Measurements from ENCODE around the gene ADGRE2.

Gene ADGRE2

GRCh38 chr19:14748601-14749000 is 29.8 kb downstream of the ADGRE2 start:
- DNase-seq (ENCODE audit: low read depth in 3 of 3, low spot score in 1 of 3), result no peak

- no peak for DNase-seq (ENCODE audit: low read depth in 3 of 3, low spot score in 1 of 3)
Observed at GRCh38 chr19:14746886-14747285, 31.5 kb downstream of the ADGRE2 start.

- no peak for DNase-seq (ENCODE audit: low read depth in 3 of 3, low spot score in 1 of 3)
Observed at GRCh38 chr19:14735915-14736314, 42.4 kb downstream of the ADGRE2 start.

GRCh38 chr19:14733574-14733973 is 44.8 kb downstream of the ADGRE2 start:
- no peak for DNase-seq (ENCODE audit: low read depth in 3 of 3, low spot score in 1 of 3)

- no peak for DNase-seq (ENCODE audit: low read depth in 3 of 3, low spot score in 1 of 3)
Observed at GRCh38 chr19:14732510-14732909, 45.9 kb downstream of the ADGRE2 start.

GRCh38 chr19:14731200-14731599 is 47.2 kb downstream of the ADGRE2 start:
- no peak for DNase-seq (ENCODE audit: low read depth in 3 of 3, low spot score in 1 of 3)

GRCh38 chr19:14728595-14728994 is 49.8 kb downstream of the ADGRE2 start:
- DNase-seq (ENCODE audit: low read depth in 3 of 3, low spot score in 1 of 3), result no peak

GRCh38 chr19:14722127-14722526 is 56.2 kb downstream of the ADGRE2 start:
- DNase-seq (ENCODE audit: low read depth in 3 of 3, low spot score in 1 of 3), result no peak

GRCh38 chr19:14719162-14719561 is 59.2 kb downstream of the ADGRE2 start:
- DNase-seq (ENCODE audit: low read depth in 3 of 3, low spot score in 1 of 3), result no peak

- no peak for DNase-seq (ENCODE audit: low read depth in 3 of 3, low spot score in 1 of 3)
Observed at GRCh38 chr19:14718522-14719116, 59.7 kb downstream of the ADGRE2 start.

GRCh38 chr19:14715841-14716240 is 62.5 kb downstream of the ADGRE2 start:
- DNase-seq (ENCODE audit: low read depth in 3 of 3, low spot score in 1 of 3), result no peak

- no peak for DNase-seq (ENCODE audit: low read depth in 3 of 3, low spot score in 1 of 3)
Observed at GRCh38 chr19:14704450-14704849, 73.9 kb downstream of the ADGRE2 start.

- no peak for DNase-seq (ENCODE audit: low read depth in 3 of 3, low spot score in 1 of 3)
Observed at GRCh38 chr19:14703833-14704232, 74.5 kb downstream of the ADGRE2 start.

GRCh38 chr19:14700711-14701375 is 77.5 kb downstream of the ADGRE2 start:
- DNase-seq (ENCODE audit: low read depth in 3 of 3, low spot score in 1 of 3), result no peak

- no peak for DNase-seq (ENCODE audit: low read depth in 3 of 3, low spot score in 1 of 3)
Observed at GRCh38 chr19:14699641-14700040, 78.7 kb downstream of the ADGRE2 start.

GRCh38 chr19:14695471-14695870 is 82.9 kb downstream of the ADGRE2 start:
- DNase-seq (ENCODE audit: low read depth in 3 of 3, low spot score in 1 of 3), result no peak

GRCh38 chr19:14694641-14695266 is 83.6 kb downstream of the ADGRE2 start:
- no peak for DNase-seq (ENCODE audit: low read depth in 3 of 3, low spot score in 1 of 3)

- peak; percentile 95 to 99 (median 96) for DNase-seq (ENCODE audit: low read depth in 3 of 3, low spot score in 1 of 3)
Observed at GRCh38 chr19:14689598-14690503, 88.5 kb downstream of the ADGRE2 start, which contains the start of gene ZNF333. ZNF333 (plus strand) TSS chr19:14690048; CDS start chr19:14693492, 3,444 bp downstream.

GRCh38 chr19:14686411-14686810 is 91.9 kb downstream of the ADGRE2 start:
- peak in 1 of 3 donors; percentile 7 for DNase-seq (ENCODE audit: low read depth in 3 of 3, low spot score in 1 of 3)

GRCh38 chr19:14683439-14683838 is 94.9 kb downstream of the ADGRE2 start:
- DNase-seq (ENCODE audit: low read depth in 3 of 3, low spot score in 1 of 3), result no peak

Data from stimulated activated CD4-positive, alpha-beta T cell treated with anti-CD3 and anti-CD28 coated beads, TNF-alpha, amount 100 ng/mL, for 1 hour (primary cell).